Measurements from ENCODE around the gene ROS1. TPM values are rescaled to one million over a fixed set of nuclear protein-coding genes. Genes with fewer than 3 reads are reported as not detected.
A peak's percentile ranks its signal among the peaks of the same experiment; 100 is the strongest.
"Not testable (repeated sequence)": the region's sequence is repeated elsewhere in the genome, so short reads cannot be mapped to it uniquely, and the experiment has no call there.

Gene ROS1
- total RNA-seq, 1 donor from 2014 or later, result not detected

DNA sequence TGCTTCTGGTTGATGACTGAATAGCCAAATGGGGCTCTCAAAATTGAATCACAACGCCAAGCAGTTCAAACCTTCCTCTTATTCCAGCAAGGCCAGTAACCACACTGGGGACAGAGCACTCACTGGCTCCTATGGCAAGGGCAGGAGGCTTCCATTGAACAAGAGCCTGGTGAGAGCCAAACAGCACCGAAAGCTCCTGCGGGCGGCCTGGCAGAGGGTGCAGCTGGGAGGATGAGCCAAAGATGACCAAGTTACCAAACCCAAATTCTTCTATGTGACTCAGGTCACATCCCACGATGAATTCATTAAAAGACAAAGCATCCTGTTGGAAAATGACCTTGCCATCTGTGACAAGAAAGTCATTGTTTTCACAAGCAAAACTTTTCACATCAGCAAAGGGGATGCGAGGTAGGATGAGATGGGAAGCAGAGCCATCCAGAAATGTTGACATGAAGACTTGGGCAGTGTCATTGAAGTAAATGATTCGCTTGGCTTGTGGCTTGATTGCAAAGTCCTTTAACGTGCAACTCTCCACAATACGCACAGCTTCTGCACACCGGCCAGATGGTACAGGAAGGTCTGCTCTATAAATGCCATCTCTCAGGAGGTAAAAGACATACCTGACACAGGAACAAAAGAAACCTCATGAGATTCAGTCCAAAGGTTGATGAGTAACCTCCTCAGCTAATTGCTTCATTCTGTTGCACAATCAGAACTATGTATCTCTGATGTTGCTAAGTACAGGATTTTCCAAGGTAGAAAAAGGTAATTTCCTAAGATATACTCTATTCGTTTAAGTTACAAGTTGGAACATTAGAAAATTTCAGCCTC, 36.3 kb downstream of the ROS1 start:
- no peak for DNase-seq (ENCODE audit: low spot score in 2 of 2)
- no peak for FAIRE-seq

DNA sequence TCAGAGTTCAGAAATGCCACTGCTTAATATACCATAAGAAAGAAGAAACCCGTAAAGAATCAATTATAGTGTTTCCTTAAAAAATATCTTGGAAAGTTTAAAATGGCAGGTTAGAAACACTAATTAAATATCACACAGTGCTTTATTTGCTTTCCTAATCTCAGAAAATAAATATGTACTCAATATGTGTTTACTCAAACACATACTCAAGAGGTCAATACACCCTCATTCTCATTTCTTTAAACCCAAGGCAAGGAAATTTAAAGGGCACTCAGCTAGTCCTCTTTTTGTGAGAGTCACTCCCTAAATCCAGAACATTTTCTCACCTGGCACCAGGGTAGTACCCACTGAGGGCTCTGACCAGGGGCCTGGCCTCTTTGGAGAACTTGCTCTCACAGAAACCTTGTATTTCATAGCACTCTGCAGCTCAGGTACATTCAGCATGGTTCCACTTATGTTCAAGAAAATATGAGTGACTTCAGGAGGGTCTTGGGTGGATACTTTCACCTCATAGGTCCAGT, 38.2 kb downstream of the ROS1 start:
- no peak for FAIRE-seq
- no peak for DNase-seq (ENCODE audit: low spot score in 2 of 2)

DNA sequence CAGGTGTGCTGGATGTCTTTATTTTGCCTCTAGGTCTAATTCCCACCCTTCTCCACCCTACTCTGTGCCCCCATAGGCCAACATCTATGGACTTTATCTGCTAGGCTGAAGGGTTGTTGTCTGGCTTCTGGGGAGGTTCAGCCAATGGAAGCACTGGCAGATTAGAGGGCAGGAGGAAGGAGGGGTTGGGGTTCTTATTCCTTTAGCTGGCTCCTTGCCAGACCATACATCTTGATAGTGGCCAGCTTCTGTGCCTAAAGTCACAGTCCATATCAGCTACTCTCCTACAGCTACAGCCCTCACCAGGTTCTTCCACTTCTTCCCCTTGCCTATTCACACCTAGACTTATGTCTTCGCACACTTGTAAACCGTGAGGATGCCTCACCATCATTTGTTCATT, 41.1 kb downstream of the ROS1 start:
- DNase-seq (ENCODE audit: low spot score in 2 of 2) (no peak), FAIRE-seq (no peak)

DNA sequence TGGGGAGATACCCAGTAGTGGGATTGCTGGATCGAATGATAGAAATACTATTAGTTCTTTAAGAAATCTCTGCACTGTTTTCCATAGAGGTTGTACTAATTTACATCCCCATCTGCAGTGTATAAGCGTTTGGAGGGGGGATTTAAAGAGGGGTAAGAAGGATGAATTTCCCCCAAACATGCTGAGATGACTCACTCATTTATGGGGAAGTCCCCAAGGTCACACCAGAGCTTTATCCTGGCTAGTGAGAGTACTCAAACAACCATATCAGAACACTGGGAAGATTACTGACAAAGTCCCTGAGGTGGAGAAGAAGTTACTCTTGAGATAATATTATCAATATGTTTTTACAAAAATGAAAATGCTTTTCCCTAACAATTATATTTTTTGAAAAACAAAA, 44.0 kb downstream of the ROS1 start:
- FAIRE-seq (no peak), DNase-seq (ENCODE audit: low spot score in 2 of 2) (no peak)

DNA sequence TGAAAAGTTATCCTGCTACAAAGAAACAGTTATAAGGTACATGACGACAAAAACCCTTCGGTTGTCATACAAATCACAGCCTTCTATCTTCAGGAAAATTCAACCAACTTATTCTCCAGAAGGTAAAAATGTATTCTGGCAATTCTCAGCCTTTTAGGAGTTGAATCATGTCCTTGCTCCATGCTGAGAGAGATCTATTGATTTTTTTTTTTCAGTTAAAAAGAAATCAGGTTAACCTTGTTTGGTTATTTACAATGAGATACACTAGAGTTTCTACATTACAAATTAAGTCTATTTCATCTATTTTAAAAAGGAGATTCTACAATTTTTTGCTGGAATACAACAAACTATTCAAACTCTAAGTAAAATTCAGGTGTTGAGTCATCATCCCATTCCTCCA, 45.4 kb downstream of the ROS1 start:
- FAIRE-seq (no peak), DNase-seq (ENCODE audit: low spot score in 2 of 2) (no peak)

DNA sequence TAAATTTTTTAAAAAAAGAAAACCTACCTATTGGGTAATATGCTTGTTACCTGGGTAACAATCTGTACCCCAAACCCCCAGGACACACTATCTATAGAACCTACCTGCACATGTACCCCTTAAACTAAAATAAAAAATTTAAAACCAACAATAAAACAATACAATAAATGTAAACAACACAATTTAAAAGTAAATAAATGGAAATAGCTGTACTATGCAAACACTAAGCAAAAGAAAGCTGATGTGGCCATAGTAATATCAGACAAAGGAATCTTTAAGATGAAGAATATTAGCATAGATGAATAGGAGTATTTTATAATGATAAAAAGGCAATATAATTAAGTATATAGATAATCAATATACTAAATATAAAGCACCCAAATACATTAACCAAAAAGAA, 50.3 kb downstream of the ROS1 start:
- DNase-seq (ENCODE audit: low spot score in 2 of 2) (no peak), FAIRE-seq (no peak)

DNA sequence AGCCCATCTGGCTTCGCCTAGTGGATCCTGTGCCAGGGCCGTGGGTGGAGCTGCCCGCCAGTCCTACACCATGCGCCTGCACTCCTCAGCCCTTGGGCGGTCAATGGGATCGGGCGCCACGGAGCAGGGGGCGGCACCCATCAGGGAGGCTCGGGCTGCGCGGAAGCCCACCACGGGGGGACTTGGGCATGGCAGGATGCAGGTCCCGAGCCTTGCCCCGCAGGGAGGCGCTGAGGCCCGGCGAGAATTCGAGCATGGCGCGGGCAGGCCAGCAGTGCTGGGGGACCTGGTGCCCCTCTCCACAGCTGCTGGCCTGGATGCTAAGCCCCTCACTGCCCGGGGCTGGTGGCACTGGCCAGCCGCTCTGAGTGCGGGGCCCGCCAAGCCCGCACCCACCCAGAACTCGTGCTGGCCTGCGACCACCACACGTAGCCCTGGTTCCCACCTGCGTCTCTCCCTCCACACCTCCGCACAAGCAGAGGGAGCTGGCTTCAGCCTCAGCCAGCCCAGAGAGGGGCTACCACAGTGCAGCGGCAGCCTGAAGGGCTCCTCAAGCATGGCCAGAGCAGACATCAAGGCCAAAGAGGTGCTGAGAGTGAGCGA, 52.4 kb downstream of the ROS1 start:
- no peak for DNase-seq (ENCODE audit: low spot score in 2 of 2)
- FAIRE-seq, result no peak

DNA sequence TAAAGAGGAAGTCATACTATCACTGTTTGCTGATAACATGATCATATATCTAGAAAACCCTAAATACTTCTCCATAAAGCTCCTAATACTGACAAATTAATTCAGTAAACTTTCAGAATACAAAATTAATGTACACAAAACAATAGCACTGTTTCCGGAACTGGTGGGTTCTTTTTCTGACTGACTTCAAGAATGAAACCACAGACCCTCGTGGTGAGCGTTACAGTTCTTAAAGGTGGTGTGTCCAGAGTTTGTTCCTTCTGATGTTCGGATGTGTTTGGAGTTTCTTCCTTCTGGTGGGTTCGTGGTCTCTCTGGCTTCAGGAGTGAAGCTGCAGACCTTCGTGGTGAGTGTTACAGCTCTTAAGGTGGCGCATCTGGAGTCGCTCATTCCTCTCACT, 53.5 kb downstream of the ROS1 start:
- not testable (repeated sequence) for FAIRE-seq

DNA sequence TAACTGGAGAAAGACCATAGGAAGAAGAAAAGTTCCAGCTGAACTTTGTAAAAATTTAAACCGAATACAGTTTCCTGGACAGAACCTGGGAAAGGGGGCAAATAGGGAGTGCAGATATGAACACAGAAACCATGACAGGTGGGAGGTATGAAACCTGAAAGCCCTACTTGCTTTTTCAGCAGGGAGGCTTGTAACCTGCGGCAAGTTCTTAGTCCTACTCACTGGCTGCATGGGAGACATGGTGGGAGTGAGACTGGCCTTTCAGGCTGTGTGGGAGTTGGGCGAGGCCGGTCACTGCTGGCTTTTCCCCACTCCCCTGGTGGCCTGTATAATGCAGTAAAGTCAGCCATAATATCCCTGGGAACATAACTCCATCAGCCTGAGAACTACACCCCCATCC, 54.2 kb downstream of the ROS1 start:
- DNase-seq (ENCODE audit: low spot score in 2 of 2) (no peak), FAIRE-seq (no peak)

More for the DNA sequence above, 53.5 kb downstream of the ROS1 start:
- DNase-seq (ENCODE audit: low spot score in 2 of 2), result not testable (repeated sequence)

DNA sequence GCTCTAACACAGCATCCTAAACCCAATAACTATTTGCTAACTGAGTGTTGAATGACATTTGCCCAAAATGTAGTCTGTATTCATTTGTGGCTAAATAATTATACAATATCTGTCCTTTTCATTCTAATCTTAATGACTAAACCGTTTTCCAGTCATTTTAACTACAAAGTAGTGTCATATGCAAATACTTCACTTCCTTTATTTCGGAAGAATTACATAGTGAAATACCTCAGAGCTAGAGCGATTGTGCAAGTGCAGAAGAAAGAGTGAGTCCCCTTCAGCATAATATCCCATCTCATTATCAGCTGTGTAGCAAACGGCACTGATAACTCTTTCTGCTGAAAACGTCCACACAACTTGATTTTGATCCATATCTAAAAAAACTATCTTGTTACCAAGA, 66.2 kb downstream of the ROS1 start:
- FAIRE-seq (no peak), DNase-seq (ENCODE audit: low spot score in 2 of 2) (no peak)

DNA sequence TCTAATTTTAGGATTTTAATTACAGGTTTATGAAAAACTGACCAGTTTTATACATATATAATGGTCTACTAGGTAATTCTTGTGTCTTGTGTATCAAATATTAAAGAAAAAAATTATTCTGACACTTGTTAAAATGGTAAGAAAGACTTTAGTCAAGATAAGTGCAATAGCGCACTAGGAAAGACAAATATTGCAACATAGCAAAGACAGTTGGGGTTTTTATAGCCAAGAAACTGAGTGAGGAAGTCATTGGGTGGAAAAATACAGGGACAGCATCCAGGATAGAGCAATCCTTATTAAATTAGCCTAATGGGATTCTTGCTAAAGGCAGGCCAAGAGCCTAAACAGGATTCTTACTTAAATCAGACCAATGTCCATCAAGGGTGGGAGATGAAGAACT, 71.1 kb downstream of the ROS1 start:
- FAIRE-seq, result no peak
- DNase-seq (ENCODE audit: low spot score in 2 of 2), result no peak

DNA sequence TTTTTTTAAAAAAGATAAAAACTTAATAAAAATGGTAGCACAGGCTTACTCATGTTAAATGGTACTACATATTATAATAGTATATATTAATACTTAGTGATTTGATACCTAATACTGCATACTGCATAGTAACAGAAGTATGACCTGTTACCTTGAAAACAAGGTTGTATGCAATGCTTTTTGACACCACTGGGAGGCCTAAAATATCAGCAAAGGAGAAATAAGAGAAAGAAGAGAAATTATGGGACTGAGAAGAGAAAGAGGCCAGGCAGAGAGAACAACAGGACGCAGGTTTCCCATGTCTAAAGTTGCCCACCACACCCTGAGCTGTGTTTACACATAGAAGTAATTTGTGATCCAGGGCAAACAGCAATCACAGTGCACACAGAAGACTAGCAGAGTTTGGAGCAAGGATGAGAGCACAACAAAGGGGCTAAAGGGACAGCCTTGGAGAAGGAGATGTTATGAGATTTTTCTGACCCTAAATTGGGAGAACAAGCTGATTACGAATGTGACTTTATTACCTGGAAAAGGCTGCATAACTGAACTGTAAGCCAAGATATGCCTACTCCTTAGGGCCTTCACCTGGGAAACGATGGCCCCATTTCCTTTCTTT, 73.2 kb downstream of the ROS1 start:
- FAIRE-seq, result no peak
- DNase-seq (ENCODE audit: low spot score in 2 of 2), result no peak

DNA sequence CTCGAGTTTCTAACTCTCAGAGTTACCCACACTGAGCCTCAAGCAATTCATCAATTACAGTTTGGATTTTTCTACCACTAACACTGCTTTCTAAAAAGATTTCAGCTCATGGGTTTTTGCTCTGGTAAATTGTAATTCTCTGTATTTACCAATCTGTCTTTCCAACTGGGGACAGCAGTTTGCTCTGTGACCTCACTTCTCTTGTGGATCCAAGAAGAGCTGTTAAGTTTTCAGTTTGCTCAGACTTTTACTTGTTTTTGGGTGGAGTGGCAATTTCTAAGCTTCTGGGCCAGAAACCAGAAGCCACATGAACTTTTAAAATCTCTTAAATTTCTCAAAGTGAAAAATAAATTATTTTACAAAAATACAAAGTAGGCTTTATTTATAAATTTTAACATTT, 74.2 kb downstream of the ROS1 start:
- FAIRE-seq (no peak), DNase-seq (ENCODE audit: low spot score in 2 of 2) (no peak)

DNA sequence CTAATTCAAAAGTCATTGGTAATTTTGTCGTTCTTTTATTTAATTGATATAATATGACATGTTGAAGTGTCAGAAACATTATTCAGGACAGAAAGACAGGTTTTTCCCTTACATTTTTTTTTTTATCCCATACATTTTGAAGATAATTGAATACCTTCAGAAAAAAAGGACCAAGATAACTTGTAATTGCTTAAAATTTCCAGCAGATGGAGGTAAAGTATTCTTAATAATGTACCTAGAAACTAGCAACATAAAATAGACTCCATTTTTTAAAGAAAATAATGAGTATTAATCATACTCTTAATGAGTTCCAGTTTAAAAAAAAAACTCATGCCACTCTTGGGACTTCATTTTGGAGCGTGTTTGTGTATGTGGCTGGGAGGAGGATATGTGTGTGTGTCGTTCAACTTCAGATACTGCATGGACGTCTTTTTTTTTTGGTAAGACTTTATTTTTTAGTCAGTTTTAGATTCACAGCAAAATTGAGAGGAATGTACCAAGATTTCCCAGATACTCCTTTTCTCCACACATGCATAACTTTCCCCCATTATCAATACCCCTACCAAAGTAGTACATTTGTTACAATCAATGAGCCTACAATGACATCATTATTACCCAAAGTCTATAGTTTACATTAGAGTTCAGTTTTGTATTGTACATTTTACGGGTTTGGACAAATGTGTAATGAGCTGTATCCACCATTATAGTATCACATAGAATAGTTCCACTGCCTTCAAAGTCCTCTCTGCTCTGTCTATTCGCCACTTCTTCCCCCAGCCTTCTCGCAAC, 79.4 kb downstream of the ROS1 start:
- DNase-seq (ENCODE audit: low spot score in 2 of 2) (peak in 1 of 2 donors; percentile 7), FAIRE-seq (peak; percentile 93)

DNA sequence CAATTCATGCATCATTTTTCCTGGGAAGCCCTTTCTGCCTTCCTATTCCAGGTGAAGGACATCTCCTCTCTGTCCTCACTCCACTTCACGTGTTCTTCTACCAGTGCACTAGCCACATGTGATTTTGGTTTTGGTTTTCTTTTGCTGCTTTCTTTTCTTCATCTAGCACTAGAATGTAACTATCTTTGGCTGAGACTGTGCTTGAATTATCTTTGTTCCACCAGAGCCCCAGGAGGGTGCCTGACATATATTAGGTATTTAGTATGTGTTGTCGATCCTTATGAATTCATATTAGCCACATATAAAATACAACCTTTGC, 80.5 kb downstream of the ROS1 start:
- no peak for DNase-seq (ENCODE audit: low spot score in 2 of 2)
- FAIRE-seq, result no peak

DNA sequence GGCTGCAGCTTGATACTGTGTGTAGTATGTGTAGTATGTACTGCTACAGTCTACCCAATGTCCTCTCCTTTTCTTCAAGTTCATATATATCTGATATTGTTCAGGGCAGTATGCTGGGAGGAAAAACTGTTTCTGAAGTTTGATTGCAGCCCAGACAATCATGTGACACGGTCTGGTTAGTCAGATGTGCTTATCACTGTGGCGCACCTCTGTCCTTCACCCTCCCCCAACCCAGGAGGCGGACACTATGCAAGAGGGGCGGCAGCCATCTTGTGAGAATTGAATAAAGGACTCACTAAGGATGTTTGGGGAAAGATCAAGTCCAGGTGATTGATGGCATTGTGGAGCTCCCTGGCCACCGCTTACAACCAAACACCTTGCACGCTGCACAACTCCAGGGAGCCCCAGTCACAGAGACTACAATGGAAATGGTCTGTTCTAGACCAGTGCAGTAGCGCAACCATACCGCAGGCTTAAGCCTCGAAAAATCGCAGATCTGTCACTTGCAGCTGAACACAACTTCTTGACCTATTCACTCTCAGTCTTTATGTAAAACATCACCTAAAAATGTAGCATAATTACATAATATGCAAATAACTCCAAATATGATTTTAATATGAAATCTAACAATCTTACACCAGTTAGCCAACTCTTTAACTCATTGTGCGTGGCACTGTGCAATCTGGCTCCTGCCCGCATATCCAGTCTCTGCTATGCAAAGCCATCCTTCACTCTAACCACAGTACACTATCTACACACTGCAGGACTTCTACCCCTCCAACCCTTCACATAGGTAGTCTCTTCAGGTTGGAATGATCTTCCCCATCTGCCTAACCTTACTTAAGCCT, 81.1 kb downstream of the ROS1 start:
- no peak for DNase-seq (ENCODE audit: low spot score in 2 of 2)
- no peak for FAIRE-seq

DNA sequence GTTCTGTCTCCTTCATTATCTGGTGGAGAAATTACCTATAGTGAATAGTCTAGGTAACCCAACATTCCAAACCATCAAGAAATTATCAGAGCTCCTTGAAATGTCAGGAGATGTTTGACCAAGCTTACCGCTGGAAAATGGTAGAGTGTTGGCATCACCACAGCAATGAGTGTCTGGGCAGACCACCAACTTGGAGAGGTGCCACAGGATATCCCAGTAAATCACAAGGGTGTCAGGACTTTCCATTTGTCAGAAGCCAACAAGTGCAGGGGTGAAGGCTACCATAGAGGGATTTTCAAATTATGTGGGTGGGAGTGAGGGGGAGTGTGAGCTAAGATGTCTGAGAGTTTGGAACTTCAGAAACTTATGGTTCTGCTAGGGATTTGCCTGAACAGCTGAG, 87.2 kb downstream of the ROS1 start:
- no peak for DNase-seq (ENCODE audit: low spot score in 2 of 2)
- FAIRE-seq, result no peak

DNA sequence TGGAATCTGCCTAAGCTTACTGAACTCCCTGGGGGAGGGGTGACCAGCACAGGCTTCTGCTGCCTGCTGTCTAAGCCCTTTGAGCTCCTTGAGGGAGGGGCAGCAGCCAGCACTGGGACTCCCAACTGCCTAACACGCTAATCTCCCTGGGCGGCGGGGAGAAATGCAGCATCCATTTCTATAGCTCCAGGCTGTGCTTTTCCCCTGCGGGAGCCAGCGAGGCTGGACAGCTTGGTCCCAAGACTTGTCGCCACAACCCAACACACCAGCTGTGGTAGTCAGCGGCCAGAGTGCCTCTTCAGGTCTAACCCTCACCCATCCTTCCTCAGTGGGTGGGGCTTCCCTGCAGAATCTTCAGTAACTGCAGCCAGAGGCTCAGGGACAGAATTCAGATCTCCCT, 95.8 kb downstream of the ROS1 start:
- FAIRE-seq (no peak), DNase-seq (ENCODE audit: low spot score in 2 of 2) (no peak)

DNA sequence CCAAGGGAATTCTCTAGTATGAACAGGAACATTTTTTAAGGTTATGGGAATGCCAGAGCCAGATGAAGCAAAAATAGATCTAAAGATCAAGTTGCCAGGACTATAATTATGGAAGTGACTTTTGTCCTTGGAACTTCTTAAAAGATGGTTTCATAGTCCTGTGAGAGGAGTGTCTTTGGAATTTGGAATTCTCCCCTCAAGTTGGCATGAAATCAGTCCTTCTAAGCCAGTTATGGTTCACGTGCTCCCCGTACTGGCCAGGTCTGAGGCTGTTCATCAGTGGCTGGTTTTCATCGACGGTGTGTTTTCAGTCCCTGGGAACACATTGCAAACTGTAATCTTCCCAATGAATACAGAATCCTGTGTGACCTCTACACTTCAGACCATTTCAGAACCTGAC, 97.2 kb downstream of the ROS1 start:
- DNase-seq (ENCODE audit: low spot score in 2 of 2) (no peak), FAIRE-seq (no peak)

DNA sequence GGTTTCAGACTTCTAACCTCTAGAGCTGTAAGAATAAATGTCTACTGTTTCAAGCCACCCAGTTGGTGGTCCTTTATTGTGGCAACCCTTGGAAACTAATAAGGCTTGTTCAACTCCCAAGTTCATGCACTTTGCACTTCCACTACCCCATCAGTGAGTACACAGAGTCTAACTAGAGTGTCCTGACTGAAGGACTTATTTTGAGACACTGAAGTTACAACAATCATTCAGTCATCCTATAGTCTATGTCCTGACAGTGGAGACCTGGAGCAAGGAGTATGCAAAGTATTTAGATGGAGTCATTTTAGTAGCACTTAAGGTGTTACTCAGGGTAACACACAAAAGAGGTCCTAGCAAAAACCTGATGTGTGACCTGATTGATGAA, 97.7 kb downstream of the ROS1 start:
- no peak for FAIRE-seq
- DNase-seq (ENCODE audit: low spot score in 2 of 2), result no peak
